Limb (tissue), 2 donors: Measurements from ENCODE around the gene ACP3.

Experiments used
- DNase-seq, 2 donors: peaks; one replicate each; pipeline ENCODE4 v3.0.0-alpha.2; 2016; ENCODE audit errors: extremely low spot score in 2 of 2

The ACP3 gene

DNA sequence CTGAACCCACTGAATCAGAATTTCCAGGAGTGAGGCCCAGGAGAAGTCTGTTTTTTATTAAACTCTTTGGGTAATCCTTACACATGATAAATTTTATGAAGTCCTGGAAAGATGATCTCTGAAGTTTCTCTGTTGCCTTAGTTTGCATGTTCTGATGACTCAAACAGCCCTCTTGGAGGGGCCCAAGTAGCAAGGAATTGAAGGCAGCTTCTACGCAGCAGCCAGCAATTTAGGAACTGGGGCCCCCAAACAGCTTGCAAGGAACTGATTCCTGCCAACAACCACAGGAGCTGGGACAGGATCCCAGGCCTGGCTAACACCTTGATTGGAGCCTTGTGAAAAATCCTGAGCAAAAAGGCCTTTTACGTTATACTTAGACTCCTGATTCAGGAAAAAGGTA, 5.4 kb upstream of the ACP3 start:
- DNase-seq, result peak; percentile 74 to 75

DNA sequence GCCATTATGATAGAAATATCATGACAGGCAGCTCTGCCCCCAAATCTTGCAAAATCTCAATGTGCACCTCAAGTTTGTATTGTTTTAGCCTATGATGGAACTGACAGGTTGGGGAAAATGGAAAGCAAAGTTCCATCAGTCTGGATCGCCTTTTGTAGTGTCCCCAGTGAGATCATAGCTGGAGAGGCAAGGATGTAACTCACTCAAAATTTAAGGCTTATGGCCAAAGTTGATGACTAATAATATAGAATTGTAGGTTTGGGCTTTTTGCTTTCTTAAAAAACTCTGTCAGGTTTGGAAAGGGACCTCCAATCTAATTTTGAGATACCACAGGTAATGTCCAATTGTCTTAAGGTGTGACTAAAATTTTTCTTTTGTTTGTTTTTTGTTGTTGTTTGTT, 1.4 kb upstream of the ACP3 start:
- DNase-seq, result no peak

DNA sequence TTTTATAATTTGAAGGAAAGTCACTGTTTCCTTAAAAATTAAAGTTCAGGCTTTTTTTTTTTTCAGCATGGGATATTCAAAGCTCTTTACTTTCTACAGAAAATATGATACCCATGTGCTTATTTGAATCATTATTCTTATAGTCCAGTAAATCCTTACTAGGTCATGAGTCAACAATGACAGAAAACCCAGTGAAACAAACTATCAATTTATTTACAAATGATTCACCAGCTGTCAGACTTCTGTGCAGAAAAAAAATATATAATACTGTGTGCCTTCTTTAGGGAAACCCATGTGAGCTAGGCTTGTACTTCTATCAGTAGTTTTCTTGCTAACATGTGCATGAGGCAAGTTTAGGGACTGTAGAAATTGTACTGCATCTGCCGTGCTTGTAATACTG, 1.2 kb downstream of the ACP3 start:
- no peak for DNase-seq

DNA sequence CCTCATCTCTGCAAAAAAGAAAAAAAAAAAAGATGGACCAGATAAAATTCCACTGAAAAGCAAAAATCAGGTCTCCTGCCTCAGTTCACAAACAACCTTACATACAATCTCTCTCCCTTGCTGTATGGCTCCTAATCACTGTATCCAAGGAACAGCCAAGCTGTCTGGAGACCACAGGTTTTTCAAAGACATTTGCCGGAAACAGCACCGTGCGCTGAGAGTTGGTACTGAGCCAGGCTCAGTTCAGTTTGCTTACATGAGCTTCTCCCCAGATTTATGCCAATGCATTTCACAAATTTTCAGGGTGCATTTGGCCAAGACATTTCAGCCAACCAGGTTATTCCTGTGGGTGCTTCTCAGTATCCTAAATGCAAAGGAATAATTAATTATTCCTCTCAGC, 4.1 kb downstream of the ACP3 start:
- DNase-seq, result no peak

DNA sequence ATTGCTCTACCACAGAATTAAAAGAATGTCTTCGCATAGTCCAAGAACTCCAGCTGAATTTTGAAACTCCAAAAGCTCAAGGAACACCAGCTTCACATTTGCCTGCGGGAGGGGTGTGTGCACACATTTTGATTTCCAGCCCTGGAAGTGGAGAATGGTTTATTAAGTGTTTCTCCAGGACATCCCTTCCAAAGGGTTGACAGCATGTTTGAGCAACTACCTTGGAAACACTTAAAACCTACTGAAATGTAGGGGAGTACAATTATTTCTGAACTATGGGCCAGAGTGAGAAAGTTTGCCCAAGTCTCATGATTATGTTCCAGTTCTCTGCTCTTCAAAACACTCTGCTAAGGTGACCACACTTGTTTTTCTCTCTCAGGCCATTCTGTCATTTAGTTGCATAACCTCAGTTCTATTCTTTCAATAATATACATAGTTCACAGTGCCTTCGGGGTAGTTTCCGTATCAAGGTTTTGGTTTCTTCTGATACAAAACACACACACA, 7.9 kb downstream of the ACP3 start:
- DNase-seq, result no peak

DNA sequence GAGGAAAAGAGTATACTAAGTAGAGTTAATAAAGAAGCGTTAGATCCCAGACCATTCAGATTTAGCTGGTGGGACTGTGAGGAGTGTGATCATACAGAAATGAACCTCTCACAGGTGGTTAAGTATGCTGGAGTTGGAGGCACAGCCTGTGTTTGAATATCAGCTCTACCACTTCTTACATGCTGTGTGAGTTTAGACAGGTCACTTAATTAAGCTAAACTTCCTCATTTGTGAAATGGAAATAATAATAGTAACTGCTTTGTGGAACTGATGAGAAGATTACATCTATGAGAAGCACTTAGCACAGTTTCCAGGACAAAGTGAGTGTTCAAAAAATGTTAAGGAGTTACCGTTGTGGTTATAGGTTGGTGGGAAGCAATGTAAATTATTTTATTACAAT, 8.4 kb downstream of the ACP3 start:
- DNase-seq, result no peak

DNA sequence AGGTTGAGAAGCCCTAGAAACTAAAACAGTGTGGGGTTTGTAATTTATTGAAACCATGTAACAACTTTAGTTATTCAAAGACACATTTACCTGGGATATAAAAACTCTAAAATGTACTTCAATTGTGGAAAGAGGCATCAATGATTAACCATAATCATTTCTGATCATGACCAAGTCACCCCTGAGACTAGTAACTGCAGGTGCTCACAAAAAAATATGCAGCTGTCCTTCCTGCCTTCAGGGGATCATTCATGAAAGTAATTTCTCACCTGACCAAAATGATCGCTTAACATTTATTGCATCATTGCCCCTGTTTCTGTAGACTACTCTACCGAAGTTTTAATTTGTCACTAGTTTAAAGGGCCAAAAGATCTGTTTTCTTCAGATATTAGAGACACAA, 9.0 kb downstream of the ACP3 start:
- DNase-seq, result no peak

DNA sequence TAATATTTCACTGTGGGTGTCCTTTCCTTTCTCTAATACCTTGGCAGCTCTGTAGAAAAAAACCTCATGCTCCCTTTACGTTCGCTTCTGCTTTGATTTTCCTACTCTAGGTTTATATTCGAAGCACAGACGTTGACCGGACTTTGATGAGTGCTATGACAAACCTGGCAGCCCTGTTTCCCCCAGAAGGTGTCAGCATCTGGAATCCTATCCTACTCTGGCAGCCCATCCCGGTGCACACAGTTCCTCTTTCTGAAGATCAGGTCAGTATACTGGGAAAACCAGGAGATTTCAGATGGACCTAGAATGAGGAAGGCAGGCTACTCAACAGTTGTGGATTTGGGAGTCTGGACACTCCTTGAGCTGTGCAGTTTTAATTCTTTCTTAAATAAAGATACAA, 14.9 kb downstream of the ACP3 start:
- DNase-seq, result no peak

DNA sequence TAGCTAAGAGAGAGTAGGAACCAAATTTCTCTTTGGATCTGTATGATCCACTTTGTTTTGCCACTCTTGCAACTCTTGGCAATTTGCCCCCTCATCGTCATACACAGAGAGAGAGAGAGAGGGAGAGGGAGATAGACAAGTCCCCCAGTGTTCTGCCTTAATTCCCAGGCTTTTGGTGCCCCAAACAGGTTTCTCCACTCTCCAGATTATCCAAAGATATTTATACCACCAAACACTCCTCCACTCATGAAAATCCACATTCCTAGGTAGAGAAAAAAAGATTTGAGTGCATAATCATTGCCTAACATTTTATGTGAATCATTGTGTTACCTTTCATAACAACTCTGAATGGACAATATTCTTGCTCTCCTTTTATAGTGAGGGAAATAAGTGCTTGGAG, 15.3 kb downstream of the ACP3 start:
- DNase-seq, result no peak

DNA sequence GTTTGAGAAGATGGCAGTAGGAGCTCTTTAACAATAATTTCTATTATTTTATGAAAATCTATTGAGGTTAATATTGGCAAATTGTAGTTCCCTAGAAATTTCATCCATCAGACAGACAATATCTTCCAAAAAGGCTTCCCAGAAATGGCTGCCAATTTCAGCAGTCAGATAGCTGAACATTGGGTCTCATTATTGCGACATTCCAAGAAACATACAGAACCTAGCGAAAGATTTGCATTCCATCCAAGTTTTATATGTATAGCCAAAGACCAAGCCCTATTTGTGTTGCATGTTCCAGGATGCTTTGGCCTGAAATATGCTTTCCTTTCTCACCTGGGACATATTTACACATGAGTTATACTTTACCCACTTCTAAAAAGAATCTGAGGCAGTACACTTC, 24.5 kb downstream of the ACP3 start:
- peak in 1 of 2 donors; percentile 3 for DNase-seq

DNA sequence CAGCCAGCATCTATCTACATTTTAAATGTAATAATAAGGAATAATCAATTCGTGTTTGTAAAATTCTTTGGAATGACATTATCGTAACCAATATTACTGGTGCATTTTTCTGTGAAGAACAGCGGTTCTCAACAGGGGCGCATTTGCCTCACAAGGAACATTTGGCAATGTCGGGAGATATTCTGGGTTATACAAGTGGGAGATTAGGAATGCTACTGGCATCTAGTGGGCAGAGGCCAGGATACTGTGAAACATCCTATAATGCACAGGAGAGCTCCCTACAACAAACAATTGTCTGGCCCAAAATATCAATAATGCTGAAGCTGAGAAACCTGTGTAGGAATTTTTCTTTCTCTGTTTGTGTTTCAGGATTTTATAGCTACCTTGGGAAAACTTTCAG, 25.0 kb downstream of the ACP3 start:
- DNase-seq, result peak in 1 of 2 donors; percentile 5

DNA sequence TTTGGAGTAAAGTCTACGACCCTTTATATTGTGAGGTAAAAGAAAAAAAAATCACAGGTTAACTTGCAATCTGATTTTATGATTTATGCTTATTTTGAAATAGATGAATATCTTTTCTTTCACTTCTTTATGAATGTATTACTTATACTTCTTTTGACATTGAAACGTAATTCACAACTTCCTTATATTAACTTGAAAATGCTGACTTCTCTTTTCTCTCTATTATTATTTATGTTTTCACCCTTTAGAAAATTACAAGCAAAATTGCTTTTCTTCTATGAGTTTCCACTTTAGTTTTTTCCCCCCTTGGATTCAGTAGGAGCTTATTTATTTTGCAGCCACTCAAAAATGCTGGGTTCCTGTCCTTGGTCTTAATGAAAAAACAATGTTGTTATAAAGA, 25.4 kb downstream of the ACP3 start:
- no peak for DNase-seq

DNA sequence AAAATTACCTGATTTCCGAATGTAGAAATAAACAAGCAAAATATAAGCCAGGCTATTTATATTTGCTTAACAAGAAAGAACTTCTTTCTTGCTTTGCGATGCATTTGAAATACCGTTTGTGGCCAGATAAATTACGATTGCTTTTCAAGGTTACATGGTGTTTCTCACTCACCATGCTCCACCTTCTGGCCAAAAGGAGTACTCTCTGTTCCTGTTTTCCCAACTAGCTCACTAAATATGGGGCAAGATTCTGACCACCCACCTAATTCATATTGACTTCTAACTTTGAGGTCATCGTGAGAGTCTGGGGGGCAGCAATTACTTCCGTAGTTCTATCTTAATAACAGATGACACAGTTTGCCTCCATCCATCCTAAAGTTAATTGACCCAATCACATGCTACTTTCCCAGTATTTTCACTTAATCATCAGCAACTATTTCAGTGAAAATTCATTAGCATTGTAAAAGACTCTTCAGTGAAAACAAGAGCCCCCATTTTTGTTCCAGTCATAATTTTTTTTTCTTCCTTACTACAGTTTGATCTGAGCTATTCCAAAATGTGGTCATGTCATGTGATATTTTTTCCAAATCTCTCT, 25.9 kb downstream of the ACP3 start:
- DNase-seq, result peak; percentile 50 to 78

DNA sequence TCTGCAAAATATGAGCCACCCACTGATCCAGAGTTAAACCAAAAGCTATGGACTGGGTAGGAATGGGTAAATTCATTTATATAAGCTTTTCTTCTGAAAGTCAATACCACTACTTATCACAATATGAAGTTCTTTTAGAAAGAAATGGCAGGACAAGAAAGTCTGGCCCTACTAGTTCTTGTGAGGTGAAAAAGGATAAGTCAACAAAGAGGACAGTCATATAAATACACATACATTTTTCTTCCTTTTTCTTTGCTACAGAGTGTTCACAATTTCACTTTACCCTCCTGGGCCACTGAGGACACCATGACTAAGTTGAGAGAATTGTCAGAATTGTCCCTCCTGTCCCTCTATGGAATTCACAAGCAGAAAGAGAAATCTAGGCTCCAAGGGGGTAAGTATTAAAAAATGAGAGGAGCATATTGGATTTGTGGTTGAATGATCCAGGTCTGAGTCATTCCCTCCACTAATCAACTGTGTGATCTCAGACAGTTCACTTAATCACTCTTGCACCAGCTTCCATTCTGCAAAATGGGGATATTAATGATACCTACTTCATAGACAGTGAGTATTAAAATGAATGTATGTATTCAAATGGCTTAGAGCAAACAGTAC, 27.6 kb downstream of the ACP3 start:
- DNase-seq, result no peak

DNA sequence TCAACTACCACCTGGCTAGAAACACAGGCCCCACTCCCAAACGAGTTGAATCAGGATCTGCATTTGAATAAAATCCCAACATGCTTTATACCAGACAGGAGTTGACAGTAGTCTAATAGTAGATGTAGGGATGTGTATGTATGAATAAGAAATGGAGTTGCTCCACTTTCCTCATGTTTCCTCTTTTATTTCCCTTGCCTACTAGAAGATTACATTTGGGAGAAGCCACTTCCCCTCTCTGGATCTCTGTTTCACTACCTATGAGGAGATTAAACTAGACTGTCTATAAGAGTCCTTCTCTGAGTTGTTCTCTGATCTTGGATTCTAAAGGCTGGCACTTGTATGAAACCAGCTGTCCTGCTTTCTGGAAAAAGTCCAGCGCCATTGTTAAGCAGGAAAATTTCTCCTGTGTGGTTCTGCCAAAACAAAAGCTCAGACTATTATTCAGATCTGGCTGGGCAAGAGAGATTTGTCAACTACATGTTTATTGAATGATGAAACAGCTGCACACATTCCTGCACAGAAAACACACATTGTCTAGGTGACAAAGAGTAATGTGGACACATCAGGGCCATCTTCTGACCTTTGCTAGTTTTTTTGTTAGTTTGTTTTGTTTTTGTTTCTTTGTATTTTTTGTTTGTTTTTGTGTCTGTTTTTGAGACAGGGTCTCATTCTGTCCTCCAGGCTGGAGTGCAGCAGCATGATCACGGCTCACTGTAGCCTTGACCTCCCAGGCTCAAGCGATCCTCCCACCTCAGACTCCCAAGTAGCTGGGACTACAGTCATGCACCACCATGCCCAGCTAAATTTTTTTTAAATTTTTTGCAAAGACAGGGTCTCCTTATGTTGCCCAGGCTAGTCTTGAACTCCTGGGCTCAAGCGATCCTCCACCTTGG, 29.9 kb downstream of the ACP3 start:
- peak in 1 of 2 donors; percentile 22 for DNase-seq

DNA sequence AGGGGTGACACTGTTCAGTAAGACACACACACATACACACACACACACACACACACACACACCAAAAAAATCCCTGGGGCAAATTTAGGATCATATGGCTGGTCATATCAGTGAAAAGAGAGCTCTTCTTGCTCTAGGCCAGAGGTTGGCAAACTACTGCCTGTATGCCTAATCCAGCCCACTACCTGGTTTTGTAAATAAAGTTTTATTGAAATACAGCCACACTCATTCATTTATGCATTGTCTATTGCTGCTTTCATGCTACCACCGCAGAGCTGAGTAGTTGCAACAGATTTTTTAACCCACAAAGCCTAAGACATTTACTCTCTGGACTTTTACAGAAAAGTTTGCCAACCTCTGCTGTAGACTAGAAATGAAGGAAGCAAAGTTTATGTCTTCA, 30.6 kb downstream of the ACP3 start:
- no peak for DNase-seq

DNA sequence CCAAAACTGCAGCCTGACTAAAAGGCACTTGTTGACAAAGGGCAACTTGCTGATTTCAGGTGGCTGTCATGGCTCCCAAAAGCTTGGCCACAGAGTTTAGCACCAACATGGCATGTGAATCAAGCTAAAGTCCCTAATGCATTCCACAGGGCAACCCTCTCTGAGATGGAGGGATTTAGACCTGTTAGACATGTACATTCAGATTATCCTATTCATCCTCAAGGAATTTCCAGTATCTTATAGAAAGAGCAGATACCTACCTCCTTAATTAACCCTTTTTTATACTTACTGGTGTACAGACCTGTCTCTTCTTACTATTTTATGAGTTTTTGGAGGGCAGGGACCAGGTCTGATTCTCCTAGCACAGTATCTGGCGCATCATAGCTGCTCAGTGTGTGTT, 31.3 kb downstream of the ACP3 start:
- no peak for DNase-seq

DNA sequence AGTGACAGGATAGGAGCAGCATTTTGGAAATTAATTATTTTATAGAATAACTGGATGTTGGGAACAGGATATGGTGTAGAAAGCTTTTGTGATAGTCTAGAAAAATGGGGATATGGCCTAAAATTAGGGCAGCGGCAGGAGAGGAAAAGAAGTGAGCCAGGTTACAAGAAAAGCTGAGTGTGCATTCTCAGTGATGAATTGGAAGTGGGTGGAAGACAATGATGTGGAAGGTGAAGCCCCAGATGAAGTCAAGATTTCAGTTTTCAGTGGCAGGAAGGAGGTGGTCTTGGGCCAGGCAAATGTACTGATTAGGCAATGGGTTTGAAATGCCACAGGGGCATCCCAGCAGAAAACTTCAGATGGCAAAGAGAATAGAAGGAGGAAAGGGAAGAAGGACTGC, 33.6 kb downstream of the ACP3 start:
- no peak for DNase-seq

DNA sequence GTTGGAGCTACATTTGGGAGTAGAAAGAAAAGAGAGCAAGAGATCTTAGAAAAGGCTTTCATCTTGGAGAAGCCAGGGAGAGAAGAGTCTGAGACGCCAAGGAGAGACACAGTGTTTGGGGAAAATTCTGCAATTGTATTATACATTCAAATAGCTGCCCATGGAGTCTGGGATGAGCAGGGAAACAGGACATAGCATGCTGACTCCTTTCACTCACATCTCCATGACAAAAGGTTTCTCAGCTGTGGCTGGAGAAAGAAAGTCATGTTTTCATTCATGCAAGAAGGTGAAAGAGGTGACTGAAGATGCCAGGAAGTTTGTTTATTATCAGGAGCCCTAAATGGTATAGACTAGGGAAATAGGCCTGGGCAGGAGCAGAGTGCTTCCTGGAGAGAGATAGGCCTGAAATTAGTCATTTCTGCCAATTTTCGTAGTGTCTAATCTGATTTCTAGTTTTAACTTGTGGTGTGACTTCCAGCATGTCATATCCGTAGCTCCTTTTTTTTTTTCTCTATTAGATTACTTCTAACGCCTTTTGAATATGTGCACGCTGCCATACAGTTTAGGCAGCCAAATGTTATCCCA, 34.1 kb downstream of the ACP3 start:
- DNase-seq, result no peak

DNA sequence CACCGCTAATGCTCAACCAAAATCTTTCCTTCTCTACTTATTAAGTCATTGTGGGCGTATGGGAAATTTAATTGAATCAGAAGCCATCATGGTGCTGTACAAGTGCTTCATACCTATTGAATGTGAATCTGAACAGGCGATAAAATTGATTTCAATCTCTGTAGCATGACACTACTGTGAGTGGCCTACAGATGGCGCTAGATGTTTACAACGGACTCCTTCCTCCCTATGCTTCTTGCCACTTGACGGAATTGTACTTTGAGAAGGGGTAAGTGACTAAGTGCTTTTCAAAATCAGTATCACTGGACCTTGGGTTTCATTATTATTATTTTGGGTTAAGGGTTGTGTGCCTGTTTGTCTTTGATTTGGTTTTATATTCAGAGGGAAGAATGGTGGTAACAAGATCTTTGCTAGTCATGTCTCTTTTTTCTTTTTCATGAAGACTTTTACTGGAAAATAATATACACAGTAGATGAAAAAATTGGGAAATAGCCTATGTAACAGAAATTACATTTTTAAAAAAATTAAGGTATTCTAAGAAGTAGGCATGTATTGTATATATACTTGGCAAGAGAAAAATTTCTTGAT, 35.4 kb downstream of the ACP3 start:
- DNase-seq, result peak; percentile 55 to 56

DNA sequence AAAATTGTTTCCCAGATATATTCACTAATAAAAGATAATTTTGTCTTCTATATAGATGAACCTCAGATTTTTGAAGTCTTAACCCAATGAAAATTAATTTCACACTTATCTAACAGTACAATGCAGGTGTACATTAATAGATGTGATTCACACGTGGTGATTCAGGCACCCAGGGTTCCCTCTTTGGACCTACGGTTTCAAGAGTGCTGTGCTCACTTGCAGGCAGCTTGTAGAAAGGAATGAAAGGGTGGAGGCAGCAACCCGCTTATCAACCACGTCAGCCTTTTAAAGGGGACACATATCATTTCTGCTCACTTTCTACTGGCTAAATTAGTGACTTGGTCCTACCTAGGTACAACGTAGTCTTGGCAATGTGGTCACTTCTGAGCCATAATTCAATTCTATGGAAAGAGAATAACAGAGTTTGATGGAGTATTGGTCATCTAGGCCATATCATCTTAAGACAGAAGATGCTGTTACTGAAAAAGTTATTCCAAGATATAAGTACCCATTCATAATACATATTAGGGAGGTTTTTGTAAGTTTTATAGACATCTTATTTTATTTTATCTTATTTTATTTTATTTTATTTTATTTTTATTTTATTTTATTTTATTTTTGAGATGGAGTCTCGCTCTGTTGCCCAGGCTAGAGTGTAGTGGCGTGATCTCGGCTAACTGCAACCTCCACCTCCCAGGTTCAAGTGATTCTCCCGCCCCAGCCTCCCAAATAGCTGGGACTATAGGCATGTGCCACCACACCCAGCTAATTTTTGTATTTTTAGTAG, 37.9 kb downstream of the ACP3 start:
- DNase-seq, result no peak
